ENCODE data around the gene ZNF43. TPM values are rescaled to one million over a fixed set of nuclear protein-coding genes. Genes with fewer than 3 reads are reported as not detected.

Gene ZNF43
- polyA plus RNA-seq, 3 donors = 1.1 to 3.0 (median 3.0) TPM

GRCh38 chr19:21838646-21839045, 2.7 kb upstream of the ZNF43 start:
- H3K4me3 ChIP-seq (replicated peaks in 1 of 3; ENCODE audit: low read depth in 2 of 3, low read length in 3 of 3) = no peak overlapping the region
- H3K9me3 Mint-ChIP-seq = peaks cover 7 to 18% (median 13%) of the 10 kb centered on the region in 7 donors
- peaks cover 12 to 45% of the 10 kb centered on the region in 2 donors for H3K36me3 ChIP-seq (replicated peaks in 1 of 2; ENCODE audit: control insufficient read depth in 1 of 2, insufficient read depth in 2 of 2, low read length in 2 of 2)
- H3K36me3 Mint-ChIP-seq = peaks cover 35 to 46% of the 10 kb centered on the region in 2 donors
- H3K4me1 Mint-ChIP-seq = peaks cover 4% of the 10 kb centered on the region
- H3K9me3 ChIP-seq (replicated peaks in 1 of 2; ENCODE audit: control insufficient read depth in 1 of 2, insufficient read depth in 1 of 2, low read length in 2 of 2) = peaks cover 3 to 10% of the 10 kb centered on the region in 2 donors
- no peak overlapping the region for H3K4me3 Mint-ChIP-seq
- peaks cover 15% of the 10 kb centered on the region for H3K79me2 ChIP-seq (ENCODE audit: insufficient read depth, low read length)
- no peaks in the 10 kb centered on the region for H4K20me1 ChIP-seq (ENCODE audit: insufficient read depth, low read length)
- TF ChIP-seq CTCF (IDR thresholded peaks at IDR 0.05) = no peak
- intact Hi-C loops (cut with micrococcal nuclease) = loop anchor here (5.0 to 10.0 kb wide), 3 partner anchors 71 to 824 kb away; partner anchors contain the start of gene ZNF100 (in 2 of the 2)
- H3K27ac Mint-ChIP-seq = no peak overlapping the region
- WGBS (ENCODE audit: insufficient coverage) = no CpG with 5 or more reads among the region's 4 CpGs
- no peak for DNase-seq
- H3K9ac ChIP-seq (ENCODE audit: insufficient read depth, low read length, poor library complexity, severe bottlenecking) = no peak overlapping the region
- no peak overlapping the region for H3K4me2 ChIP-seq (replicated peaks; ENCODE audit: extremely low read depth, low read length, poor library complexity, severe bottlenecking)
- H3K27me3 ChIP-seq (ENCODE audit: control insufficient read depth in 2 of 2, insufficient read depth in 2 of 2, low read length in 2 of 2) = no peaks in the 10 kb centered on the region
- H3K27me3 Mint-ChIP-seq (ENCODE audit: low read depth in 3 of 3) = peaks cover 0 to 3% (median 0%) of the 10 kb centered on the region in 3 donors
- peaks cover 13 to 18% of the 10 kb centered on the region in 2 donors for H3K4me1 ChIP-seq (ENCODE audit: control insufficient read depth in 1 of 2, insufficient read depth in 2 of 2, low read length in 2 of 2)
- no peak overlapping the region for H2AFZ ChIP-seq (ENCODE audit: insufficient read depth, low read depth, low read length, poor library complexity, severe bottlenecking)
- H3K27ac ChIP-seq (ENCODE audit: low read depth in 1 of 2, low read length in 2 of 2) = no peak overlapping the region

DNA sequence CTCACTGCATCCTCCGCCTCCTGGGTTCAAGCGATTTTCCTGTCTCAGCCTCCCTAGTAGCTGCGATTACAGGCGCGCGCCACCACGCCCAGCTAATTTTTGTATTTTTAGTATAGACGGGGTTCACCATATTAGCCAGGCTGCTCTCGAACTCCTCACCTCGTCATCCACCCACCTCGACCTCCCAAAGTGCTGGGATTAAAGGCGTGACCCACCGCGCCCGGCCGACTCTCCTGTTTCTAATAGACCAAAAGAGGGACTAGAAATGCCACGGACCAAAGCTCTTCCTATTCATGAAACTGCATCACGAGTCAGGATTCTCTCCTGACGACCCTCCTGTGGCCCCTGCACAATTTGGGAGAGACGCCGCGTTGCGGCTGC, 563 bp downstream of the ZNF43 start:
- Mint-ChIP-seq H3K27me3 (ENCODE audit: low read depth in 3 of 3) (peaks cover 0 to 3% (median 0%) of the 10 kb centered on the region in 3 donors), H3K4me3 (peak overlapping the region; percentile 98 to 99), H3K9me3 (peaks cover 18 to 43% (median 39%) of the 10 kb centered on the region in 7 donors), H3K27ac (peak overlapping the region; percentile 98 to 100 (median 99)), H3K36me3 (peaks cover 15 to 38% of the 10 kb centered on the region in 2 donors), H3K4me1 (peaks cover 4% of the 10 kb centered on the region)
- Histone ChIP-seq H3K4me1 (ENCODE audit: control insufficient read depth in 1 of 2, insufficient read depth in 2 of 2, low read length in 2 of 2) (peaks cover 13 to 18% of the 10 kb centered on the region in 2 donors), H3K27ac (ENCODE audit: low read depth in 1 of 2, low read length in 2 of 2) (peak overlapping the region; percentile 92 to 95), H3K4me3 (replicated peaks in 1 of 3; ENCODE audit: low read depth in 2 of 3, low read length in 3 of 3) (peak overlapping the region; percentile 59 to 92 (median 63)), H3K36me3 (replicated peaks in 1 of 2; ENCODE audit: control insufficient read depth in 1 of 2, insufficient read depth in 2 of 2, low read length in 2 of 2) (peaks cover 0 to 15% of the 10 kb centered on the region in 2 donors), H2AFZ (ENCODE audit: insufficient read depth, low read depth, low read length, poor library complexity, severe bottlenecking) (peak overlapping the region; percentile 98), H3K9me3 (replicated peaks in 1 of 2; ENCODE audit: control insufficient read depth in 1 of 2, insufficient read depth in 1 of 2, low read length in 2 of 2) (peaks cover 27 to 29% of the 10 kb centered on the region in 2 donors), H3K9ac (ENCODE audit: insufficient read depth, low read length, poor library complexity, severe bottlenecking) (peak overlapping the region; percentile 90), H3K79me2 (ENCODE audit: insufficient read depth, low read length) (peaks cover 41% of the 10 kb centered on the region), H3K4me2 (replicated peaks; ENCODE audit: extremely low read depth, low read length, poor library complexity, severe bottlenecking) (peak overlapping the region; percentile 90), H3K27me3 (ENCODE audit: control insufficient read depth in 2 of 2, insufficient read depth in 2 of 2, low read length in 2 of 2) (no peaks in the 10 kb centered on the region), H4K20me1 (ENCODE audit: insufficient read depth, low read length) (no peaks in the 10 kb centered on the region)
- 6% methylated on average over 23 of the region's 23 CpGs for WGBS (ENCODE audit: insufficient coverage)
- TF ChIP-seq CTCF (IDR thresholded peaks at IDR 0.05) = no peak
- no peak for DNase-seq
- intact Hi-C loops (cut with micrococcal nuclease) = loop anchor here (5.0 to 10.0 kb wide), 3 partner anchors 68 to 821 kb away; partner anchors contain the start of gene ZNF100 (in 2 of the 2)

Data from CD14-positive monocyte (primary cell).